Measurements from ENCODE around the gene ING3. TPM values are rescaled to one million over a fixed set of nuclear protein-coding genes. Genes with fewer than 3 reads are reported as not detected.

The ING3 gene
- polyA plus RNA-seq, 4 donors: 9.4 to 21.8 (median 12.7) TPM

GRCh38 chr7:120987683-120988590 is 37.4 kb downstream of the ING3 start:
- Histone ChIP-seq H3K4me3 (ENCODE audit: low read depth in 1 of 3, low read length in 3 of 3) (peak overlapping the region in 2 of 3 donors; percentile 25 to 35), H3K27ac (ENCODE audit: low read depth in 1 of 3, low read length in 2 of 3) (peak overlapping the region in 2 of 3 donors; percentile 38 to 49), H3K36me3 (ENCODE audit: control insufficient read depth in 3 of 3, insufficient read depth in 2 of 3, low read depth in 1 of 3, low read length in 3 of 3) (no peaks in the 10 kb centered on the region), H3K4me1 (ENCODE audit: control insufficient read depth in 3 of 3, insufficient read depth in 2 of 3, low read depth in 1 of 3, low read length in 2 of 3) (peaks cover 0 to 10% (median 0%) of the 10 kb centered on the region in 3 donors), H3K27me3 (ENCODE audit: control insufficient read depth in 3 of 3, insufficient read depth in 3 of 3, low read length in 3 of 3) (peaks cover 0 to 5% (median 0%) of the 10 kb centered on the region in 3 donors), H3K9me3 (ENCODE audit: control insufficient read depth in 2 of 2, insufficient read depth in 1 of 2, low read depth in 1 of 2, low read length in 1 of 2) (no peaks in the 10 kb centered on the region)
- FAIRE-seq (no peak), DNase-seq (peak; percentile 89 to 90)
- WGBS, 3 donors: 1 to 2% (median 1%) methylated on average over 12 of the region's 12 CpGs

GRCh38 chr7:120988591-120989256 is 38.1 kb downstream of the ING3 start, which contains the start of gene CPED1:
CPED1 (plus strand) TSS chr7:120988711; CDS start chr7:120989622, 911 bp downstream.
- peak within 1 kb of the TSS in 2 of 3 donors; percentile 46 to 90 for H3K27ac ChIP-seq (ENCODE audit: low read depth in 1 of 3, low read length in 2 of 3)
- no peaks in the 10 kb centered on the region for H3K9me3 ChIP-seq (ENCODE audit: control insufficient read depth in 2 of 2, insufficient read depth in 1 of 2, low read depth in 1 of 2, low read length in 1 of 2)
- WGBS, 3 donors: 1% methylated on average over 27 of the region's 27 CpGs
- peak; percentile 49 to 67 for DNase-seq
- peaks cover 0 to 5% (median 0%) of the 10 kb centered on the region in 3 donors for H3K27me3 ChIP-seq (ENCODE audit: control insufficient read depth in 3 of 3, insufficient read depth in 3 of 3, low read length in 3 of 3)
- H3K36me3 ChIP-seq (ENCODE audit: control insufficient read depth in 3 of 3, insufficient read depth in 2 of 3, low read depth in 1 of 3, low read length in 3 of 3): no peaks in the 10 kb centered on the region
- FAIRE-seq: no peak
- peak within 1 kb of the TSS in 2 of 3 donors; percentile 25 to 35 for H3K4me3 ChIP-seq (ENCODE audit: low read depth in 1 of 3, low read length in 3 of 3)
- peaks cover 0 to 10% (median 0%) of the 10 kb centered on the region in 3 donors for H3K4me1 ChIP-seq (ENCODE audit: control insufficient read depth in 3 of 3, insufficient read depth in 2 of 3, low read depth in 1 of 3, low read length in 2 of 3)

DNA sequence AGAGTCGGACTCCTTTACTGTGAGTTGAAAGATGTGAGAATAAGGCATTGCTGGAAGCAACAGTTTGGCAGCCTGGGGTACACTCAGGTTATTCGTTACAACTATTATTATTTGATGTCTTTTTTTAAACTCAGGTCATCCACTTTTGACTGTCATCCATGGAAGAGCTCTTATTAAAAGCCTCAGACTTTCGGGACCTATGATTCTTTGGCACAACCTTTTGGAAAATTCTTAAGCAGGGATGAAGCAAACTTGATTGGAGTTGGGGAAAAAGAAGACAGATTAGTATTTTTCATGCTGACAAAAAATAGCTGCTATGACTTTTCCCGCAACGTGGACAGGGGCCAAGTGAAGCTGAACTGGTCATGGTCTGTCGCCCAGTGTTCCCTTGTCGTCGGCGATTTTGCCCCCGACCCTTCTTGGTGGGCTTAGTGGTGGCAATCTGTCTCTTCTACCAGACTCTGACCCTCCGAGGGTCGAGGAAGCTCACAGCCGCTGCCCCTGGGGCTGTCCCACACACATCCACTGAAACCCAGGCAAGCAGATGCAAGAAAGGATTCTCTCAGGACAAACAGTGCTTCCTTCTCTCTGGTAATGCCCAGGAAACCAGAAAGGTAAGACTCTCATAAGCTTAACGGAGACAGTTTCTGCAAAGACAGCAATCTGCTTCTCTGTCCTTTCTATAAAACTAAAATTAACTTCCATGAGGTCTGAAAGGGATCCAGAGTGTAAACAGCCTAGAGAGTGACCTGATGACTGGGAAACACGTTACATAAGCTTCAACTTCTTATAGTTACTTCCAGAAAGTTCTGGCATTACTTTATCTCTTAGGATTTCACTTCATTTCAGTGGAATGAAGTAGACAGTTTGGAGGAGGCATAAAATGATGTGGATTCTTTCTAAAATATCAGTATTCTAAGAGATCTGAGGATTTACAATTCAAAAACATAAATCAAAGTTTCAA is 39.0 kb downstream of the ING3 start:
- H3K36me3 ChIP-seq (ENCODE audit: control insufficient read depth in 3 of 3, insufficient read depth in 2 of 3, low read depth in 1 of 3, low read length in 3 of 3): no peaks in the 10 kb centered on the region
- H3K4me1 ChIP-seq (ENCODE audit: control insufficient read depth in 3 of 3, insufficient read depth in 2 of 3, low read depth in 1 of 3, low read length in 2 of 3): peaks cover 0 to 10% (median 2%) of the 10 kb centered on the region in 3 donors
- peak overlapping the region in 2 of 3 donors; percentile 5 to 35 for H3K4me3 ChIP-seq (ENCODE audit: low read depth in 1 of 3, low read length in 3 of 3)
- peak overlapping the region in 2 of 3 donors; percentile 46 to 90 for H3K27ac ChIP-seq (ENCODE audit: low read depth in 1 of 3, low read length in 2 of 3)
- FAIRE-seq (no peak), DNase-seq (no peak)
- 52 to 73% (median 62%) methylated on average over 15 of the region's 15 CpGs for WGBS, 3 donors
- no peaks in the 10 kb centered on the region for H3K9me3 ChIP-seq (ENCODE audit: control insufficient read depth in 2 of 2, insufficient read depth in 1 of 2, low read depth in 1 of 2, low read length in 1 of 2)
- peaks cover 0 to 5% (median 0%) of the 10 kb centered on the region in 3 donors for H3K27me3 ChIP-seq (ENCODE audit: control insufficient read depth in 3 of 3, insufficient read depth in 3 of 3, low read length in 3 of 3)

DNA sequence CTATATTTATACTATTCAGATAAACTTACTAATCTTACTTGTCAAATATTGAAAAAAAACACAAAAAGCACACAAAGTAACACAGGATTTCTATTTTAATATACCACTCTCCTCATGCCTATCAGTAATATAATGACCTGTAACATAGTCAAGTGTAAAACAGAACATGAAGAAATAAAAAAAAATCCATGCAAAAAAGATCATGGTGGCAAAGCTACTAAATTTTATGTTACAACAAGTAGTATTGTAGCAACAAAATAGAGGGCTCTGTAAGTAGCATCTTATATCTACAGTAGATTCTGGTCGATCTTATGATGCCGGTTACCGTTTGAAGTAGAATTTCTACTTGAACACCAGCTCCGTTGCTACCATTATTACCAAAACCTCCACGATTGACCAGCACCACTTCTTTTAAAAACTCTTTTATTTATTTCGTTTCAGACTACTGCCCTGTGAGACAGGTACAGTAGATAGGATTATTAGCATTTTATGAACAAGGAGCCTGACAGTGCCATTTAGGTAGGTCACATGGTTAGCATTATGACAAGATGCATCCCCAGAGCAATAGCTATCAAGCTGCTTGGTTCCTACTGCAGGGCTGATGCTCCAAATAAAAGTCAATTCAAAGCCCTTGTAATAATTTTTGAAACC is 40.0 kb downstream of the ING3 start:
- Histone ChIP-seq H3K36me3 (ENCODE audit: control insufficient read depth in 3 of 3, insufficient read depth in 2 of 3, low read depth in 1 of 3, low read length in 3 of 3) (no peaks in the 10 kb centered on the region), H3K4me1 (ENCODE audit: control insufficient read depth in 3 of 3, insufficient read depth in 2 of 3, low read depth in 1 of 3, low read length in 2 of 3) (peaks cover 0 to 10% (median 8%) of the 10 kb centered on the region in 3 donors), H3K27me3 (ENCODE audit: control insufficient read depth in 3 of 3, insufficient read depth in 3 of 3, low read length in 3 of 3) (peaks cover 0 to 5% (median 0%) of the 10 kb centered on the region in 3 donors), H3K4me3 (ENCODE audit: low read depth in 1 of 3, low read length in 3 of 3) (peak overlapping the region in 1 of 3 donors; percentile 22), H3K9me3 (ENCODE audit: control insufficient read depth in 2 of 2, insufficient read depth in 1 of 2, low read depth in 1 of 2, low read length in 1 of 2) (no peaks in the 10 kb centered on the region), H3K27ac (ENCODE audit: low read depth in 1 of 3, low read length in 2 of 3) (peak overlapping the region in 2 of 3 donors; percentile 11 to 63)
- WGBS, 3 donors: 71 to 84% (median 82%) methylated on average over 6 of the region's 6 CpGs
- FAIRE-seq: peak; percentile 30
- no peak for DNase-seq

DNA sequence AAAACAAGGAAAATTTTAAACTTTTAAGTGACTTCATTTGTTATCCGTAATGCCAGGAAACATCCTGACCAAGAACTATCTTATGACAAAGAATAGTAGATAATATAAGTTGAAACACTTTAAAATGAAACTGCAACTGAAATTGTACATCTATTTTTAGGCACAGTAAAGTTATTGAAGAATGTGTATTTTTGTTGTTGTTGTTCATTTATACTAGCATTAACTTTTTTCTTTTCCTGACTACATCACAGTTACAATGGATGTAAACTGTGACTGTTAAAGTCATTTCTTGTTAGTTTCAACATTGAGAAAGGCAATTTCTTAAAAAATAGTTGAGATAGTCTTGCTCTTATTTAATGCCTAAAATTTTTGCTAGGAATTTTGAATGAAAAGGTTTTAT is 40.6 kb downstream of the ING3 start:
- no peak for DNase-seq
- peak; percentile 26 for FAIRE-seq

GRCh38 chr7:120991581-120991980 is 41.0 kb downstream of the ING3 start:
- Histone ChIP-seq H3K27me3 (ENCODE audit: control insufficient read depth in 3 of 3, insufficient read depth in 3 of 3, low read length in 3 of 3) (peaks cover 0 to 5% (median 0%) of the 10 kb centered on the region in 3 donors), H3K9me3 (ENCODE audit: control insufficient read depth in 2 of 2, insufficient read depth in 1 of 2, low read depth in 1 of 2, low read length in 1 of 2) (no peaks in the 10 kb centered on the region), H3K36me3 (ENCODE audit: control insufficient read depth in 3 of 3, insufficient read depth in 2 of 3, low read depth in 1 of 3, low read length in 3 of 3) (no peaks in the 10 kb centered on the region), H3K4me3 (ENCODE audit: low read depth in 1 of 3, low read length in 3 of 3) (no peak overlapping the region), H3K4me1 (ENCODE audit: control insufficient read depth in 3 of 3, insufficient read depth in 2 of 3, low read depth in 1 of 3, low read length in 2 of 3) (peaks cover 0 to 11% (median 8%) of the 10 kb centered on the region in 3 donors), H3K27ac (ENCODE audit: low read depth in 1 of 3, low read length in 2 of 3) (no peak overlapping the region)
- FAIRE-seq (no peak), DNase-seq (no peak)
- WGBS, 3 donors: 48 to 59% (median 55%) methylated on average over 2 of the region's 2 CpGs

More for the DNA sequence above, 40.6 kb downstream of the ING3 start:
- H3K36me3 ChIP-seq (ENCODE audit: control insufficient read depth in 3 of 3, insufficient read depth in 2 of 3, low read depth in 1 of 3, low read length in 3 of 3): no peaks in the 10 kb centered on the region
- H3K4me1 ChIP-seq (ENCODE audit: control insufficient read depth in 3 of 3, insufficient read depth in 2 of 3, low read depth in 1 of 3, low read length in 2 of 3): peaks cover 0 to 10% (median 8%) of the 10 kb centered on the region in 3 donors
- H3K27ac ChIP-seq (ENCODE audit: low read depth in 1 of 3, low read length in 2 of 3): no peak overlapping the region
- no peaks in the 10 kb centered on the region for H3K9me3 ChIP-seq (ENCODE audit: control insufficient read depth in 2 of 2, insufficient read depth in 1 of 2, low read depth in 1 of 2, low read length in 1 of 2)
- peak overlapping the region in 1 of 3 donors; percentile 22 for H3K4me3 ChIP-seq (ENCODE audit: low read depth in 1 of 3, low read length in 3 of 3)
- peaks cover 0 to 5% (median 0%) of the 10 kb centered on the region in 3 donors for H3K27me3 ChIP-seq (ENCODE audit: control insufficient read depth in 3 of 3, insufficient read depth in 3 of 3, low read length in 3 of 3)
- 43 to 82% (median 67%) methylated on average over 1 of the region's 1 CpG for WGBS, 3 donors

DNA sequence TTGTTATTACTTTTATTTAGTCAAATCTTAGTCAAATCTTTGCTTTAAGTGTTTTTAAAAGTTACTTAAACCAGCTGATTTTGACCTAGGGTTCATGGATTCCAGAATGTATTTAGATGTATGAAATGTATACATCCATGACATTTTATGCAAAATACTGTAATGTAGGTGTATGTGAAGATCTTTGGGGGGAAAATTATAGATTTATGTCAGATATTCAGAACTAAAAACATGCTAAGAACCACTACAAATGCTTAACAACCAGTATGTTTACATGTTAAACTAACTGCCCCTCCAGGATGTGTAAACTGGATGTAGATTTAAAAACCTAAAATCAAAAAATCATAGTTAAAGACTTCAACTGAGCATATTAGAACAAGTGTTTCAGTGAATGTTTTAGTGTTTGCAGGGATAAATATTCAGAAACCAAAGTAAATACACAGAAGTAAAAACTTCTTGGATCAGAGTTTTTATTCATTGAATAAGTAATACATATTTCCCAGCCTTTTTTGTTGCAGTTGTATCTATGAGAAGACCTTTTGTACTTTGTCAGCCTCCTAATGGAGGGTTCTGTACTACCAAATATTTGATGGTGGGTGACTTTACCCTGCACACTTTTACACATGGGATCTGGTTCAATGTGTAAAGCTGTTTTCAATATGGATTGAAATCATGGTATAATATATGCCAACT is 41.8 kb downstream of the ING3 start:
- Histone ChIP-seq H3K4me3 (ENCODE audit: low read depth in 1 of 3, low read length in 3 of 3) (no peak overlapping the region), H3K27me3 (ENCODE audit: control insufficient read depth in 3 of 3, insufficient read depth in 3 of 3, low read length in 3 of 3) (peaks cover 0 to 5% (median 0%) of the 10 kb centered on the region in 3 donors), H3K36me3 (ENCODE audit: control insufficient read depth in 3 of 3, insufficient read depth in 2 of 3, low read depth in 1 of 3, low read length in 3 of 3) (no peaks in the 10 kb centered on the region), H3K4me1 (ENCODE audit: control insufficient read depth in 3 of 3, insufficient read depth in 2 of 3, low read depth in 1 of 3, low read length in 2 of 3) (peaks cover 0 to 14% (median 11%) of the 10 kb centered on the region in 3 donors), H3K9me3 (ENCODE audit: control insufficient read depth in 2 of 2, insufficient read depth in 1 of 2, low read depth in 1 of 2, low read length in 1 of 2) (no peaks in the 10 kb centered on the region), H3K27ac (ENCODE audit: low read depth in 1 of 3, low read length in 2 of 3) (no peak overlapping the region)
- FAIRE-seq (no peak), DNase-seq (no peak)

All from small intestine (tissue), 7 donors.